HG03558 (cell line): ENCODE data around the gene NINL.
"Not testable (repeated sequence)": the region's sequence is repeated elsewhere in the genome, so short reads cannot be mapped to it uniquely, and the experiment has no call there.

Experiments
- ATAC-seq: cut with Tn5 transposase; IDR thresholded peaks from one replicate; pipeline ENCODE4 v1.9.1; 2021; ENCODE audit warnings: moderate number of reproducible peaks; ENCODE audit not compliant: unreplicated experiment; ENCODE audit errors: extremely low read depth

NINL gene

GRCh38 chr20:25600632-25601031, 15.3 kb upstream of the NINL start:
- ATAC-seq, result no peak

GRCh38 chr20:25592135-25592852, 7.0 kb upstream of the NINL start:
- ATAC-seq, result no peak

- not testable (repeated sequence) for ATAC-seq
Measured at GRCh38 chr20:25590778-25591177, 5.4 kb upstream of the NINL start.

GRCh38 chr20:25588491-25588890, 3.2 kb upstream of the NINL start:
- no peak for ATAC-seq

- ATAC-seq, result no peak
Measured at GRCh38 chr20:25587536-25587935, 2.2 kb upstream of the NINL start.

GRCh38 chr20:25586877-25587276, 1.5 kb upstream of the NINL start:
- no peak for ATAC-seq

GRCh38 chr20:25583607-25584006, 1.7 kb downstream of the NINL start:
- ATAC-seq, result not testable (repeated sequence)

GRCh38 chr20:25580711-25581110, 4.6 kb downstream of the NINL start:
- ATAC-seq, result no peak

GRCh38 chr20:25579081-25579770, 6.1 kb downstream of the NINL start:
- no peak for ATAC-seq

- ATAC-seq, result no peak
Measured at GRCh38 chr20:25576783-25577530, 8.4 kb downstream of the NINL start.

- no peak for ATAC-seq
Measured at GRCh38 chr20:25574411-25574810, 10.9 kb downstream of the NINL start.

GRCh38 chr20:25573288-25574251, 11.8 kb downstream of the NINL start:
- no peak for ATAC-seq

GRCh38 chr20:25571817-25572216, 13.5 kb downstream of the NINL start:
- ATAC-seq, result no peak

GRCh38 chr20:25571240-25571639, 14.1 kb downstream of the NINL start:
- ATAC-seq, result no peak

- no peak for ATAC-seq
Measured at GRCh38 chr20:25570148-25570530, 15.2 kb downstream of the NINL start.

- ATAC-seq, result no peak
Measured at GRCh38 chr20:25567286-25567685, 18.0 kb downstream of the NINL start.

GRCh38 chr20:25566821-25567220, 18.5 kb downstream of the NINL start:
- no peak for ATAC-seq

GRCh38 chr20:25565578-25566157, 19.7 kb downstream of the NINL start:
- no peak for ATAC-seq

- ATAC-seq, result no peak
Measured at GRCh38 chr20:25563876-25564275, 21.5 kb downstream of the NINL start.

- no peak for ATAC-seq
Measured at GRCh38 chr20:25563362-25563761, 22.0 kb downstream of the NINL start.
